GM21367 (cell line): ENCODE results near the gene SLIRP.
"Not testable (repeated sequence)": the region's sequence is repeated elsewhere in the genome, so short reads cannot be mapped to it uniquely, and the experiment has no call there.

Source experiments
- ATAC-seq: cut with Tn5 transposase; IDR thresholded peaks from one replicate; pipeline ENCODE4 v1.9.1; 2021; ENCODE audit not compliant: unreplicated experiment

Gene SLIRP

GRCh38 chr14:77741438-77741837 lies 33.5 kb downstream of the SLIRP start:
- ATAC-seq = no peak

- ATAC-seq = no peak
Observed at GRCh38 chr14:77746064-77746702, 38.3 kb downstream of the SLIRP start.

- ATAC-seq = not testable (repeated sequence)
Observed at GRCh38 chr14:77747425-77747824, 39.5 kb downstream of the SLIRP start.

- ATAC-seq = no peak
Observed at GRCh38 chr14:77752266-77752665, 44.4 kb downstream of the SLIRP start.

GRCh38 chr14:77752799-77753516 lies 45.1 kb downstream of the SLIRP start:
- ATAC-seq = no peak

GRCh38 chr14:77760381-77761204 lies 52.7 kb downstream of the SLIRP start, which contains the start of gene SNW1:
Gene SNW1, minus strand, starts transcription at chr14:77761156. Its CDS starts 29 bp downstream, at chr14:77761127.
- peak; percentile 92 for ATAC-seq

- peak; percentile 15 for ATAC-seq
Observed at GRCh38 chr14:77761205-77761931, 53.5 kb downstream of the SLIRP start.

- ATAC-seq = no peak
Observed at GRCh38 chr14:77763316-77763715, 55.4 kb downstream of the SLIRP start.

GRCh38 chr14:77763978-77764377 lies 56.1 kb downstream of the SLIRP start:
- ATAC-seq = no peak
